ENCODE results near the gene PSMD5.

The PSMD5 gene

DNA sequence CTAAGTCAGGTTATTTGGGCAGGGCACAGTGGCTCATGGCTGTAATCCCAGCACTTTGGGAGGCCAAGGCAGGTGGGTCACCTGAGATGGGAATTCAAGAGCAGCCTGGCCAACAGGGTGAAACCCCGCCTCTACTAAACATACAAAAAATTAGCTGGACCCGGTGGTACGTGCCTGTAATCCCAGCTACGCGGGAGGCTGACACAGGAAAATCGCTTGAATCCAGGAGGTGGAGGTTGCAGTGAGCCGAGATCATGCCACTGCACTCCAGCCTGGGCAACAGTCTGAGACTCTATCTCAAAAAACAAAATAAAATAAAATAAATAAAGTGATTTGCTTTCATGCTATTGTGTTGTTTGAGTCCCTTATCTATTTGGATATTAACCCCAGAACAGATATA is 41.3 kb downstream of the PSMD5 start:
- no peak for DNase-seq

DNA sequence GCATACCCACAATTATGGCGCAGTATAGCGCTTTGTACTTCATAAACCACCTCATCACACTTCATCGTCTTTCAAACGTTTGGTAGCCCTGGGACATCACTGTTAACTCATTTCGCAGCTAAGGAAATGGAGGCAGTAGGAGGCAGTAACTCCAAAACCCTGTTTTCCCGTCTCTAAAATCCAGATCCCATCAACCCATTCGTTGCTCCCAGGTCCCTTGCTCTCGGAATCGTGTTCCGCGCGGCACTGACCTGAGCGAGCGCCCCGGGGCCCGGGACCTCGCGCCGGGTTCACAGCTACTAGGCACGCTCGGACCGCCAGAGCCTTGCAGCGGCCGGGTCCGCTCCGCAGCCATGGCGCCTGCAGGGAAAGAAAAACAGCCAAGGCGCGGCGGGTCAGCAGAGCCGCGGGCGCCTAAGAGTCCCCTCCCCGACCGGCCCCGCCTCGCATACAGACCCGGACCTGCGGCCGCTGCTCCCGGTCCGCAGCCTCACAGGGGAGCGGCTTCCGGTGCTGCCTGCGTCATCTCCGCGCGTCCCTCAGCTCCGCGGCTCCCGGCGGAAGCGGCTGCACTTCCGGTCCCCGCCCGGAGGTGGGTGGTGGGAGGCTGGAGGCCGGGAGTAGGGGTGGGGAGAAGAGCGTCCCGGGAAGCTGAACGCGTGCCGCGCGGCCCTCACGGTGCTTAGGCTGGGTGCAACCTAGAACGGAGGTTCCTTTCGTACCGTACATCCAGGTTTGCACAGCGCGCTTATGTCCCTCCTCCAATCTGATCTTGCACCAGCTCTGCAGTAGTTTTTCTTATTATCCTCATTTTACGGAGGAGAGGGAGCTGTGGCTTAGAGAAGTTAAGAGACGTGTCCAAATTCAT is 49.6 kb downstream of the PSMD5 start, which contains the start of gene FBXW2:
TSS of gene FBXW2 (minus strand) at position 519 of the 868 bp plus-strand sequence. CDS start 5,158 bp downstream, outside the sequence.
- DNase-seq = peak; percentile 13 to 76

DNA sequence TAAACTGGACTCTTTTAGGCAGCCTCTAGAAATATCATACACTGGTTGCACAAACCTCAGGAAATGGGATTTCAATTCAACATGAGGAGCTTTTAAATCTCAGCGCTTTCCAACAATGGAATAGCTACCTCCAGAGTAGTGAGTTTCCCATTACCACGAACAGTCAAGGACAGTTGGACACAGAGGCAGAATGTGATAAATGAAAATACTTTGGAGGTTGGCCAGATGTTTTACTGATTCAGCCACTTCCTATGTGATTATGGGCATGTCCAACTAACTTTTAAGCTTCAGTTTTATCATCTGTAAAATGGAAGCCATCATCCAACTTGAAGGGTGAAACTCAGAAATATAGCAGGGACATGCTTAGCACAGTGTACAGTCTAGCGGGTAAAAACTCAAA is 51.6 kb downstream of the PSMD5 start:
- DNase-seq = no peak

DNA sequence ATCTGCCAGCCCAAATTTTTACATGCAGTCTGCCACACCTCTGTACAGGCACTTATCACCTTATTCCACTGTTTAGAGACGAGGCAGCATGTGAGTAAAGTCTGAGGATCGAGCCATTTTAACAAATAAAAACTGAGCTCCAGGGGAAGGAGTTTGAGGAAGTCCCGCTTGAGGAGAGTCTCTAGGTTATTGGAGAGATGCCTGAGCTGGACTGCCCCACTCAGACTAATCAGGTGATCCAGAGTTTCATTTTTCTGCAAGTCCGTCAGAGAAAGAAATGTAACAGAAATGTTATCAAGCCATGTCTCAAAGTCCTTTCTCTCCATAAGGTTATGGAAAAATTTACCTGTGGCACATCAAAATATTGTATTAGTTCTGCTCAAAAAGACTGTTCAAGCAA is 54.8 kb downstream of the PSMD5 start:
- DNase-seq = no peak

DNA sequence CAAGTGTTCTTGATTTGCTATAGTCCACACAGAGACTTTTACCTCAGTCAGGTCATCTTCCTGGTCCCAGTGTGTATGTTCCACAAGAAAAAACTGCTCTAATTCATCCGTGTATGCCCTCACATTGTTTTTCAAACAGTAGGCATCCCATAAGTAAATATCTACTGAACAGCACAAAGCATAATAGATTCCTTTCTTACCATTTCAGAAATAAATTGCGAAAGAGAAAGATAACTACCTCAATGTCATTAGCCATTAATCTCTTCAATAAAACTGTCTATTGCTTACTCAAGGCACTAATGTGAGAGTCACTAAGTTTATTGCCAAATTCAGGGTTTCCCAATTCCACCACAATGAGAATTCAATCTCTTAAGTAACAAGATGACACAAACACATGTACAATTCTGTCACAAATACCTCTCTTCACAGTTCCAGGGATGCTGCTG is 59.1 kb downstream of the PSMD5 start:
- no peak for DNase-seq

DNA sequence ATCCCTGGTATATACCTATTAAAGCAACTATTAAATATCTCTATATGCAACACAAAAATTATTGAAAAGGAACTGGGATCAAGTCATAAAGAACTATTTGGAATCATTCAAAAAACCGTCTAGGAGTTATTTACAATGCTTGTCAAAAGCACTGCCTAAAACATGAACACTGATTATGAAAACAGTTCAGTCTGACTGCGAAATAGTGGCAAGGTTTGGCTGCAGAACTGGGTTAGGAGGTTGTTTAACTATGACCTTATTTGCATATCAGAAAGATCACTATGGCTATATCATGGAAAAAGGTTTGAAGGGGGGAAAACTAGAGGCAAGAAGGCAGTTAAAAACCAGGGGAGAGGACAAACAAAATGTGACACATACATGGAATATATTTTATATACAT is 61.5 kb downstream of the PSMD5 start:
- DNase-seq = no peak

DNA sequence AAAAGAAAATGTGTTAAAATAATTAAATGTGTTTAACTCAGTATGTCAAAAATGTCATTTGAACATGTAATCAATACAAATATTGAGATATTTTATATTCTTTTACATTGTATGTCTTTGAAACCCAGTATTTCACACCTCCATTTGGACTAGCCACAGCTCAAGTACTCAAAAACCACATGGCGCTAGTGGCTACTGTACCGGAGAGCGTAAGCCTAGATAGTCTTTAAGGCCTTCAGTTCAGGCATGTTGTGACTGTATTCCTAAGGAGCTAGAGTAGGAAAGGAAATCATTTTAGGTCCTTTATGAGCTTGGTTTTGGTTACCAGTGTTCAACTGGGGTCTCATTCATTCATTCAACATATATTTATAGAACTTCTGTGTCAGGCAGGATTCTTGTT is 62.4 kb downstream of the PSMD5 start:
- DNase-seq = no peak

DNA sequence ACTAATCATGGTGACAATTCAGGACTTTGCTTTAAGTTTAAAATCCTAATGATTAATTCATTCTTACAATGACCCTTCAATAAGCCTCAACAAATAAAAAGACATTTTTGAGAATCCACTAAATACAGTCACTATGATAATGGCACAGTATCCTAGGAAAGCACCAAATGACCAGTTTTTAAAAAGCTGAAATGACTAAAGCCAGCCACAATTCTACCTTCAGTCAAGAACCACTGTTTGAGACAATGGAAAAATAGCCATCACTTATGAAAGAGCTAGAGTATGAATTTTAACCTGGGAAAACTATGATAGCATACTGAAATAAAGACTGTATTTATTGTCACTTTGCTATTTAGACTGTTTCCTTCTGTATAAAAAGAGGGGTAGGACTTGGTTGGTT is 63.5 kb downstream of the PSMD5 start:
- DNase-seq = no peak

DNA sequence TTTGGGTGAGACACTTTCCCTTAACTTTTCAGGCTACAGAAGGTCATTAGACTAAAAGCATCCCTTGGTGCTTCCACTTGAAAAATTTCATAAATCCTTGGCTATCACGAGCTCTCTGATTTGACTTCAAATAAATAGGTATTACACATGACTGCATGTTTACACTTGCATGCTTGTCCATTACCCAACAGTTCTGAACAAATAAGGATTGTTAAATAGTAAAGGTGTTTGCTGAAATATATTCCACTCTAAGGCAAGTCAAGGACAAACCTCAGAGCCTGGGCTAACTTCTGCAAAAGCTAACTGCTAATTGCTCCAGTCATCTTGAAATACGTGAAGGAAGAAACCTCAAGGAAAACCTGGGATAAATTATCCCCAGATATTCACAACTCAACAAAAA is 64.0 kb downstream of the PSMD5 start:
- no peak for DNase-seq

DNA sequence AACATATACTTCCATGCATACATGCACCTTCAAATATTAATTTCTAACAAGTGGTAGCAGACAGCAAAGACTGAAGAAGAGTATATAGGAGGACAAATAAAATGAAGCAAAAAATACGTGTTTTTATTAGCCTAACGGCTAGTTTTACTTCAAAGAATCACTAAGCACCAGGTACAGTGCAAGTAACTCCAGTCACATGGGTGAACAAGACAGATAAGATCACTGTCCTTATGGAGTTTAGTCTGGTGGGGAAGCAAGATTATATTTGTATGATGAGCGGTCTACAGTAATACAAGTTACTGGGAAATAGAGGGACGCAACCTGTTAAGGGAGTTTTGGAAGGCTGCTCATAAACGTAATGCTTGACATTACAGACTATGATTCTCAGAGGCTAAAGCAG is 65.5 kb downstream of the PSMD5 start:
- no peak for DNase-seq

DNA sequence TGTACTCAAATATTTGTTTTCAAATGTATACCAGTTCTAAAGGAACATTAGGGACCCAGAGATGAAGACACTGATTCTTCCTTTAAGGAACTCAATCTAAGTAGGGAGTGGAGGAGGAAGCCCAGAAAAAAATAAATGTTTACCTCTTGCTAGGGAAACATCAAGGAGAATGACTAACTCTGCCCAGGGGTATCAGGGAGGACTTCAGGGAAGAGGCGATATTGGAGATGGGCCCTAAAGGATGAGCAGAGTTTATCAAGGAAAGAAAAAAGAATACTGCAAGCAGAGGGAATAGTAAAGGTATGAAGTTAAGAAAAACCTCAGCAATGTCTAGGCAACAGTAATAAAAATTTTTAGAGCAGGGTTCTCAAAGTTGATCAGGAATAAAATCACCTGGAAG is 65.9 kb downstream of the PSMD5 start:
- DNase-seq = no peak

DNA sequence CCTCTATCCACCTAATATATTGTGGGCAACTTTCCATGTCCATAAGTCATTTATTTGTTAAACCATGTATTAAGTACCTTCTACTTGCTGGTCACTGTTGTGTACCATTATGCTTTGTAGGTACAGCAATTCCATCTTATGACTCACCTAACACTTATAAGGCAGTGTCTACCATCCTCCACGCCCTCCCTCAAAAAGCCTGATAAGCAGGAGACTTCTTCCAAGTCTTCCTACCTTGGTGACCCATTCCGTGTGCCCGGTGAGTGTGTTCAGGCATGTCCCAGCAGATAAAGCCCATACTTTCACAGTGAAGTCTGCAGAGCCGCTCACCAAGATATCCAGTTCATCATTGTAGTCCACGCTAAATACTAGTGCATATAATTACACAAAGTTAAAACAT is 66.9 kb downstream of the PSMD5 start:
- no peak for DNase-seq

DNA sequence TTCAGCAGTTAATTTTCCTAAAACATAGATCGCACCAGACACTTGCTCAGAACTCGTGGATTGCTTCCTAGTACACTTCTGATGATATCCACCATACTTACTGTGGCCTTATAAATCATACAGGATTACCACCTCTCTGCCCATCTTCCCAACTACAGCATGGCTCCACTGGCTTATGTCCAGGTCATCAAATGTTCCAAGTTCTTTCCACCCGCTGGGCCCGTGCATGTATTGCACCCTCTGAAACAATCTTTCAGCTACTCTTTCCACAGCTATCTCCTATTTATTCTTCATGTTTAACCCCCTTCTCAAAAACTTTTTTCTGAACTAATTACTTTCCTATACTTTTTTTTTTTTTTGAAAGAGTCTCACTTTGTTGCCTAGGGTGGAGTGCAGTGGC is 68.0 kb downstream of the PSMD5 start:
- DNase-seq = no peak

DNA sequence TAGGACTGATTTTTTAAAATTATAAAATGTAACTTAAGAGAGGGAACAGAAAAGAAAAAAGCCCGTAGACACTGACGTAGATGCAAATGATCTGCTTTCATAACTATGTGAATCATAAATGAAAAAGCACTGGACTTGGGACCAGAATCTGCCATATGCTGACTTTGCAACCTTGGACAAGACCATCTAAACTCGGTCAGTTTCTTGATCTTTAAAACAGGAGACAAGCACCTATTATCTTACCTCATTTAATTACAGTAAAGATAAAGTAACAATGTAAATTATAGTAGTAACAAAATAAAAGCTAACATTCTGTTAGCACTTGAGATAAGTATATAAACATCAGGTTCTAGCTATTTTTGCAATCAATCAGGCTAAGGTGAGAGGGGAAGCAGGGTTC is 69.5 kb downstream of the PSMD5 start:
- no peak for DNase-seq

DNA sequence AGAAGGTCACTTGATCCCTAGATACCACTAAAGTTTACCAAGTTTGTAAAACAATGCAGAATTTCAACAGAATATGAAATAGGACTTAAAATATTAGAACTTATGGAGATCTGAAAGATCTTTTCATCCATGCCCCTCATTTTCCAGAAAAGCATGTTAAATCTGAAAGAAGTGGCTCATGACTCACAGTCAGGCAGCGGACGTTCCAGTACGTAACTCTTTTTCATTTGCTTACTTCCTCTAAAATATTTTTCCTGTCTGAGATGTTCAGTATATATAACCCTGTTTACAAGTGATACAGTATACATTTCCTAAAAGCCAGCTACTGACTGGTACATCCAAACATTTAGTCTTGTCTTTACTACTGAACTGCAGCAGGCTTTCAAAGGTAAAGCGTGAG is 71.8 kb downstream of the PSMD5 start:
- DNase-seq = no peak

DNA sequence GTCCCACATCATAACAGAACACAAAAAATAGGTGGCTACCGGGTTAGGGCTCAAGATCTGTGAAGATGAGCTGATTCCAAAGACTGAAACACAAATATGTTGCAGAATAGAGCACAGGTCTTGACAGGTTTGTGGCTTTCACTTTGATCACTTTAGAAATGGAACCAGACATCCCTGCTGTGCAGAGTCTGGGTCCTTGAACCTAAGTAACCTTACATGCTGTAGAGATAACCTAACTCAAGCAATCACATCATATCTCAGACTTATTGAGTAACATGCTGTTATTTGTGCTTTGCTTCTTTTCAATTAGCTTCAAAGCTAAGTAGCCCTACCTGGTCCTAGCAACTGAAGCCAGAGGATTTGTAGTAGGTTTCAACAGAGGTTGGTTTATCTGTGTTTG is 73.8 kb downstream of the PSMD5 start:
- DNase-seq = no peak

DNA sequence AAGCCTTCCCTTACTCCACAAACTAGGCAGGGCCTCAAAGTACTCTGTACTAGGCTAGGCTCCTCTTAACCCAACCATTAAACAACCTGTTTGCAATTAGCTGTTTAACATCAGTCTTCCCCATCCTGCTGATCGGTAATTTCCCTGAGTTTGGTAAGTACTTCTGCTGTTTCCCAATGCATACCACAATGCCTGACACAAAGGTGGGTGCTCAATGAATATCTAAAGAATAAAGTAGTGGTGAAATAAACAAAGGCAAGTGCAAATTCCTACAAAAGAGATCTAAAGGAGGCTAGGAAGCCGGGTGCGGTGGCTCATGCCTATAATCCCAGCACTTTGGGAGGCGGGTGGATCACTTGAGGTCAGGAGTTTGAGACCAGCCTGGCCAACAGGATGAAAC is 74.5 kb downstream of the PSMD5 start:
- no peak for DNase-seq

DNA sequence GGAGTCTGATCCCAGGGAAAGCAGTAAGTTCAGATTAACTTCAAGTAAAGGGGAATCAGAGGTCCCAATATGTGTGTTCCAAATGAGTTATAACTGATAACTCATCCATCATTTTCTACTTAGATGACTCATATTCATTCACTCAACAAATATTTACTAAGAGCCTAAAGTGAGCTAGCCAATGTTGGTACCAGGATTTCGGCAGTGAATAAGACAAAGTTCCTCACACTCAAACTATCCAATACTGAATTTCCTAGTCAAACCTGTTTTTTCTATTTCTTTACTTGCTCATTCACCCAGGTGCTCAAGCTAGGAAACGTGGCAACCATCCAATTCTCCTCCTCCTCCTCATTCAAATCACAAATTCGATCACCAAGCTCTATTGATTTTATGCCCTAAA is 75.3 kb downstream of the PSMD5 start:
- DNase-seq = no peak
